Fibroblast of gingiva (primary cell): ENCODE results near the gene PHLDB1.
A peak's percentile ranks its signal among the peaks of the same experiment; 100 is the strongest.

Experiments
- DNase-seq: peaks from one replicate; pipeline ENCODE4 v3.0.0-alpha.2; 2011; ENCODE audit warnings: low read depth

Gene PHLDB1

DNA sequence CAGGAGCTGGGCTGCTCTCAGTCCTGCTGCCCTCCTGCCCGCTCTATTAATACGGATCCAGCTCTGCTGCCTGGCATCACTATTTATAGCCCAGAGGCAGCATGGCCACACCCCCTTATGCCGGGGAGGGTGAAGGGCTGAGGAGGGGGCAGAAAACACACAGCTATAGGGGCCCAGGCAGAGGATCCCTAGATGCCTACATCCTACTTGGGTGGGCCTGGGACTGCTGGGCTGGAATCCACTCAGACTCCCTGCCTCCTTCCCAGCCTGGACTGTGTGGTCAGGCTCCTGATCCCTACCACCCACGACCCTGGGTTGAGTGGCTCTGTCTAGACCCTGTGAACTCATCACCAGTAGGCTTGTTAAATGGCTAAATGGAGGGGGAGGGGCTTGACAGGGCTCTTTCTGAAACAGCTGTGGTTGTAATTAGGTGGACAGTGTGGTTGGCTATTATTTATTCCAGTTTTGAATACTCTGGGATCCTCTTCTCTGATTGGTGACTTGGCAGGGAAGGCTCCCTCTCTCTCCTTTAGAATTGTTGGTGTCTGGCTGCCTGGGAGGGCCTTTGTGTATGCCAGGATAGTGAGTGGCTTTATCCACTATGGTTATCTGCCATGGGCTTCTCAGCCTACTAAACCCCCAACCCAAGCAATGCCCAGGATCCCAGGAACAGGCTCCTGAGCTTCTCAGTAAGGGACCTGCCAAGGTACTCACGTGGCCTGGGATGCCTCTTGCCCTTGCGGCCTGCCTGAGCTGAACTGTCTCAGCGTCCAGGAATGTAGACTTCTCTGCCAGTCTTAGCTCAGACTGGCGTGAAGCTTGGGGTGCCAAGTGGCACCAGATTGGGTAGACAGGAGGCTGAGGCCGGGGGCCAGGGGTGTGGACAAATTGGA is 15.2 kb downstream of the PHLDB1 start:
- DNase-seq: peak; percentile 83

DNA sequence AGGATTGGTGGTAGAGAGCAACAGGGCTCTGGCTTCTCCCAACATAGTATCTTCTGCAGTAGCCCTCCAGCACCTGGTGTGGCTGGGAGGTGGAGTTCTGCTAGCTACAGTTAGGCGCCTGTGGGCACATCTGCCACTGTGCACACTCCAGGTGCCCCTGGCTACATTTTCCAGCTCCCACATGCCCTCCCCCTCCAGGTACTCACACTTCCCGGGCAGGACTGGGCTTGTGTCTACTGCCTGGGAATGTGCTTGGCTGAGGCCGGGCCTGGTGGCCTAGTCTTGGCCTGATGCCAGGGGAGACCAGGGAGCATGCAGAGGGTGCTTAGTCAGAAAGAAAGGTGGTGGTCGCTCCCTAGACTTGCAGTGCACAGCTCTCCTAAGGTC is 15.8 kb downstream of the PHLDB1 start:
- no peak for DNase-seq

DNA sequence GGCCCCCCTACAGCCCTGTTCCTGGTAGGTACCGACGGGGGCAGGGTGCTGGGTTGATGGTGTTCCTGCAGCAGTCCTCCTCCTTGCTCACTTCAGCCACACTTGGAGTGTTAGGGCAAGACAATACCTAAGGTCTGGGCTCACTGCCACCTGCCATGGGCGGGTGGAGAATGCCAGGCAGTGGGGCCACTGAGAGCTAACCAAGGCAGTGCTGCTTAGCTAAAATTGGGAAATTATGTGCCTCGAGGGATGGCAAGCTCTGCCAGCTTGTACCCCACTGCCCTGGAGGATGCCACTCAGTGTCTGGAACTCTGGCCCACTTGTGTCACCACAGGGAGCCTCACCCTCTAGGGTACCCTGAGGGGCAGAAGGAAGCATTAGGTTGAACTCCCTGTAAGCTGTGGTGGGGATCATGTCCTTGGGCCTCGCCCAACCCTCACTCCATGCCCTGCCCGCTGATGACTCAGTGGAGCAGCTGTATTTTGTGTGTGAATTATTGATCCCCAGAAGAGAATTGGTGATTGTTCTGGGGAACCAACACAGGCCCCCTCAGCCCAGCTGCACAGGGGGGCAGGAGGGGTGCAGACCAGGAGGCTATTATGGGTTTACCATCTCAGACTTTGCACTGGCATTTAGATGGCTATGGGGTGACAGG is 17.7 kb downstream of the PHLDB1 start:
- DNase-seq: no peak

DNA sequence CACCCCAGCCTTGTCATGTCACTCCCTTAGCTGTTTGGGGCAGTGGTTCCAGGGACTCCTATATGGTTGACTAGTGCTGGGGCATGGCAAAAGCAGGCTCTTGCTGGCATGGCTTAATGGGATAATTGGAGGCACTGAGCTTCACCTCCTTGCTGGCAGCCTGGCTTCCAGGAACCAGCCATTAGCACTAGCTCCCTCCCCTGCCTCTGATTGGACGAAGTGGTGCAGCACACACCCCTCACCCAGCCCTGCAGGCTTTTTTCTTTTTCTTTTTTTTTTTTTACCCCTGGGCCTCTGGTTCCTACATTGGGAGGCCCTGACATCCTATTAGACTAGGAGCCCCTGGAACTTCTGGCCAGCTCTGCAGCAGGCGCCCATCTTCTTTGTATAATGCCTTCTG is 18.6 kb downstream of the PHLDB1 start:
- DNase-seq: no peak

DNA sequence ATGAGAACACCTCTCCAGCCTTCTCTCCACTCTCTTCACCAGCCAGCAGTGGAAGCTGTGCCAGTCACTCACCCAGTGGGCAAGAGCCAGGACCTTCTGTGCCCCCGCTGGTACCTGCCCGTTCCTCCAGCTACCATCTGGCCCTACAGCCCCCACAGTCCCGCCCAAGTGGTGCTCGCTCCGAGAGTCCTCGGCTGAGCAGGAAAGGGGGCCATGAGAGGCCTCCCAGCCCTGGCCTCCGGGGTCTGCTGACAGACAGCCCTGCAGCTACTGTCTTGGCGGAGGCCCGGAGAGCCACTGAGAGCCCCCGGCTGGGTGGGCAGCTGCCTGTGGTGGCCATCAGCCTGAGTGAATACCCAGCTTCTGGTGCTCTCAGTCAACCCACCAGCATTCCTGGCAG is 20.2 kb downstream of the PHLDB1 start:
- DNase-seq: no peak

DNA sequence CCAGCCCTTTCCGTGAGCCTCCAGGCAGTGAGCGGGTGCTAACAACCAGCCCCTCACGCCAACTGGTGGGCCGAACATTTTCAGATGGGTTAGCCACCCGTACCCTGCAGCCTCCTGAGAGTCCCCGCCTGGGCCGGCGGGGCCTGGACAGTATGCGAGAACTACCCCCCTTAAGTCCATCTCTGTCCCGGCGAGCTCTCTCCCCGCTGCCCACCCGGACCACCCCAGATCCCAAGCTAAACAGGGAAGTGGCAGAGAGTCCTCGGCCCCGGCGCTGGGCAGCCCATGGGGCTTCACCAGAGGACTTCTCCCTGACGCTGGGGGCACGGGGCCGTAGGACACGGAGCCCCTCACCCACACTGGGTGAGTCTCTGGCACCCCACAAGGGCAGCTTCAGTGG is 20.6 kb downstream of the PHLDB1 start:
- no peak for DNase-seq

DNA sequence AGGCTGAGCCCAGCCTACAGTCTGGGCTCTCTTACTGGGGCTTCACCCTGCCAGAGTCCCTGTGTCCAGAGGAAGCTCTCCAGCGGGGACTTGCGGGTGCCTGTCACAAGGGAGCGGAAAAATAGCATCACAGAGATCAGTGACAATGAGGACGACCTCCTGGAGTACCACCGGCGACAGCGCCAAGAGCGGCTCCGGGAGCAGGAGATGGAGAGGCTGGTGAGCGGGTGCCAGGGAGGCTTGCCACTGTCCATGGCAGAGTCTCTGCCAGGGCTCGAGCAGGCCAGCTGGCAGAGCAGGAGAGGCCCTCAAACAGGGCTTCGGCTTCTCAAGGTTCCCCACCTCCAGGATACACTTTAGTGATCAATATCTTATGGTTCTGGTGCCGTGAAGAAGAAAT is 21.0 kb downstream of the PHLDB1 start:
- no peak for DNase-seq

DNA sequence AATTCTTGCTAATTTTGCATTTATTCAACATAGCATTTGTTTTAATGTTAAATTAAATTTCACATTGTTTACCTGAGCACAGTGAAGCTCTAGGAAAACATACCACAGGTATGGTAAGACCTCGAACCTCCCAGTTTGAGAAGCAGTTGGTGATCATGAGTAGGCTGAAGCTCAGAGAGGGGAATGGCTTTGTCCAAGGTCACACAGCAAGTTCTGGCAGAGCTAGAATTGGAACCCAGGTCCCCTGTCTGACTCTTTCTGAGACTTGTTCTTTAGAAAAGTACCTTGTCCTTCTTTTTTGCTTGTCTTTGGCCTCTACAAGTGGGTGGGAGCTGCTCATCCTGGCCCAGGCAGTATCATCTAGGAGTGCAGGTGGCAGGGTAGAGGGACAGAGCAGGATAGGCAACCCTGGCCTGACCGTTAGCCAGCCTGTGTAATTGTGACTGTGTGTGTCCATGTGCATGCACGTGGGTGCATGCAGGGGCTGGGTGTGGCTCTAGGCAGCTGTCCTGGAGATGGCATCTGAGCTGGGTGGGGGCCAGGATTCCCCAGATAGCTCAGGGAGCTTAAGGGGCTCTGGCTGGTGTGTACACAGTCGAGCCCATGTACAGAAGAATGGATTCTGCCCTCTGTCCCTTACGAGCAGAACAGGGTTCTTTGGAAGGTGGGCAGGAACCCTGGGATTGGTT is 21.6 kb downstream of the PHLDB1 start:
- no peak for DNase-seq

DNA sequence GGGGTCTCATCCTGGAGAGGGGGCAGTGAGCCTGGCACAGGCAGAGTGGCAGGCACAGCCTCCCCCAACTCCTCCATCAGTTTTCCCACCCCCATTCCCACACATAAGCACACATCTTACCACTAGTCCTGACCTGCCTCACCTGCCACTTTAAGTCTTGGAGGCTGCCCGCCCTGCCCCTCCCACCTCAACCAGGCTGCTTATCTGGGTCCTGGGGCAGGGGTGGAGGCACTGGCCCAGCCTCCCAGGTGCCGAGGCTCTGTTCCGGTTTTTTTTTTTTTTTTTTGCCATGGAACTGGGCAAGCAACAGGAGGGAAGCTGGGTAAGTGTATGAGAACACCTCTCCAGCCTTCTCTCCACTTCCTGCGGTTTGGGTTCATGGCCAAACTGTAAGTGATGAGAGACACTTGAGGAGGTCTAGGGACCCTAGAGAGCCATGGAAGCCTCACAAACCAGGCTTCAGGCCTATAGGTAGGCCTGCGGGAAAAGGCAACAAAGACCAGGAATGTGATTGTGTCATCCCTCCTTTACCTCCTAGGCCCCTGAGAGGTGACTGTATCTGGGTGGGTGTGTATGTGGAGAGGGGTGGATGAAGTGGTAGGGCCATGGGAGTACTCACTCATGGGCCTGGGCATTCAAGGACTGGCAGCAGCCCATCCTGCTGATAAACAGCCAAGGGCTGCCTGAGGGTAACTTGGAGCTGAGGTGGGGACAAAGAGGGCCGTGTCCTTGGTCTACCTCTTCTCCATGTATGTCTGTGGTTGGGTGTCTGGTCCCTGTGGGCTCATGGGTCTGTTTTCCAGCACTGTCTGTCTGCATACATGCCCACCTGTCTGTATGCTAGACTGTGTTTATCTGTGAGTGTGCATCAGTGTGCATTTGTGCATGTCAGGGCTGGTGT is 22.6 kb downstream of the PHLDB1 start:
- no peak for DNase-seq

DNA sequence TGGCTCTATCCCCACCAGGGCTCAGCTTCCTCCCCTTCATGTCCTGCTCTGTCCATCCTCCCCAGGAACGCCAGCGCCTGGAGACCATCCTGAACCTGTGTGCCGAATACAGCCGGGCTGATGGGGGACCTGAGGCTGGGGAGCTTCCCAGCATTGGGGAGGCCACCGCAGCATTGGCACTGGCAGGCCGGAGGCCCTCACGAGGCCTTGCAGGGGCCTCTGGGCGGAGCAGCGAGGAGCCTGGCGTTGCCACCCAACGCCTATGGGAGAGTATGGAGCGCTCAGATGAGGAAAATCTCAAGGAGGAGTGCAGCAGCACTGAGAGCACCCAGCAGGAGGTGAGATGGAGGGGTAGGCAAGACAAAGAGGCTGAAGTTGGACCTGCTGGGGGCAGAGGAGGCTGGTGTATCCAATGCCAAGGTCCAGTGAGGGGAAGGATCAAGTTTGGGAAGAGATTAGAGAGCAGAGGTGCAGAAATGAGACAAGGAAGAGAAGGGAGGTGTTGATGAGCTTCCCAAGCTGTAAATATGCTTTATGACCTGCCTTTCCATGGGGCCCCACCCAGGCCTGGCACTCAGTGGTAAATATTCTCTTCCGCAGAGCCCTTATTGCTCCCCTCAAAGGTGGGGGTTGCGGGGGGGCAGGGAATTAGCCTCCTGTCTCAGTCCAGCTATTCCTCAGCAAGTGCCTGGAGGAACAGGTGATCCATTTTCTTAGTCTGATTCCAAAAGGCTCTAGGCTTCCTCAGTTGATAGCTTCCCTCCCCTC is 23.9 kb downstream of the PHLDB1 start:
- no peak for DNase-seq

DNA sequence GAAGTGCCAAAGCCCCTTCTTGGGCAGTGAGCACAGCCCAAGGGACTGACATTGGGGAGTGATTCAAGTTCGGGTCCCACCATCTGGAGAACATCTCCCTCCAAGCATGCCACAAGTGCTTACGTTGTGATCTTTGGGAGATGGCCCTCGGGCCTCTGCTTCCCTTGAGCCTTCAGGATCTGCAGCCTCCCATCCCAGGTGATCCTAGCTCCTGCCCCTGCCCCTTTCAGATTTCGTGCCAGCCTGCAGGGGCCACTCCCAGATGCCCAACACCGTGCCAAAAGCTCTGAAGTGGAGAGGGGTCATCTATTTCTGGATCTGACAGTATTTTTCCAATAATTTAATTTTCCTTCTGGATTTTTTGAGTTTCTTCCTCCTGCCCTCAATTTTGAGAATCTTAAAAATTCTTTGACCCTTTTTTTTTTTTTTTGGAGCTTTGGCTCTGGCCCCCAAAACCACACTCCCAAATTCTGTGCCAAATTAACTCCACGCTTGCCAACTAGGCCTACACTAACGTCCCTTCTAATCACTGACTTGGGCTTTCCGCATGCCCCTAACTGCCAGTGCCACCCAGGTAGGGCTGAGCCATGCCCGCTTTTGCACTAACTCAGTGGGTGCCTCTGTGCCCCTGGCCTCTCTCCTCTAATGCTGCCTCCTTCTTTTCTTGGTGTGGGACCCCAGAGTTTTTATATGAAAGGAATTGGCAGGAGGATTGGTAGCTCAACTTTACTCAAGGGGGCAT is 25.3 kb downstream of the PHLDB1 start:
- DNase-seq: no peak

DNA sequence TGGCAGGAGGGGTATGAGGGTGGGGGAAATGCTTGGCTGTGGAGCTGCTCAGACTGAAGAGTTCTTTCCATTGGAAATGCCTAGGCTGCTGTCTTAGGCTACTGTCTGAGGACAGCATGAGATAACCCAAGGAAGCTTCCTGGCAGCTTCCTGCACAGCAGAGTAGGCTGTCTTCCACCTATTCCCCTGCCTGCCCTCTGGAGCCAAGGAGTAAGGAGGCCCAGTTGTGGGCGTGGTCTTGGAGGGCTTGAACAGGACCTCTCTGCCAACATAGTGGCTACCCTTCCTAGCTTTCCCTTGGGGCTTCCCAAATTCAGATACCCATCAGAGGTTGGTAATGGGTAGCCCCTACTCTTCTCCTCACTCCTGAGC is 25.9 kb downstream of the PHLDB1 start:
- no peak for DNase-seq

DNA sequence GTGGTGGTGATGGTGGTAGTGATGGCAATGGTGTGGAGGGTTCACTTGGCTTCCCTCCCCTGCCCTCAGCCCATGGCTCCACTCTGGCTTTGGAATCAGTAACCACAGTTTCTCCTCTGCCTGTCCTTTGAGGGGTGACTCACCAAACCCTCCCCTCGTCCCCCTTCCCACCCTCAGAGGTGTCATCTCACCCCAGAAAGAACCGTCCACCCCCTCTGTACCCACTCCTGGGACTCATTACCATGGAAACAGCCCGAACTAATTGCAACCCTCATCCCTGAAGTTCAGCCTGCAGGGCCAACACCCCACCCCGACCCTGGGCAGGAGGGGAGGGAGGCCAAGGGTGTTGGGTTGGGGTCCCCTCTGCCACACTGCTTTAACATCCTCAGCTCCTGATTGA is 26.6 kb downstream of the PHLDB1 start:
- DNase-seq: no peak

DNA sequence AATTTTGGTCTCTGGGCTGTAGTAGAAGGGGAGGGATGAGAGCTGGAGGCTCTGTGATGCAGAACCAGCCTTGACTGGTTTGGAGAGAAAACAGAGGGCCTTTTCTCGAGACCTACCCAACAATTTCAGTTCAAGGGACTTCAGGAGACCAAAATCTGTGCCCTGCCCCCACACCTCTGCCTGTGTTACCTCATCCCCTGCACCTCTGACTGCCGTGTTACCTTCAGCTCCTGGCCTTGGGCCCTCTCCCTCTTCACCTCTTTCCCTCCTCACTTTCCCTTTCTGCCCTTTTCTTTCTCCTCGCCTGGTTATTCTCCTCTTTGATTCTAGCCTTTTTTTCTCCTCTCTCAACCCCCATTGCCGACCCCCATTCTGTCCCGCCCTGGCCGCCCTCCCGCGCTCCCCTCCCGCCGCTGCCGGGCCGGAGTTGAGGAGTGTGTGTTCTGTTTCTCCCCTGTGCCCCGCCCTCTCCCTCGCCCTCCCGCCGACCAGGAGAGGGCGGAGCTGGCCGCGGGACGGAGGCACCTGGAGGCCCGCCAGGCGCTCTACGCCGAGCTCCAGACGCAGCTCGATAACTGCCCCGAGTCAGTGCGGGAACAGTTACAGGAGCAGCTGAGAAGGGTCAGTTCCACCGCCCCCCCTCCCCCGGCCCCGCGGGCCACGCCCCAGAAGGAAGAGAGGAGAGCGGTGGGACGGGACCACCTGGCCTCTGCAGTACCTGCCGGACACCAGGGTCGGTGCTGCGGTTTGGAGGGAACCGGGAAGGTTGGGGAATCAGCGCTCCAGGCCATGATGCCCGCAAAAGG is 27.2 kb downstream of the PHLDB1 start:
- peak; percentile 40 for DNase-seq

DNA sequence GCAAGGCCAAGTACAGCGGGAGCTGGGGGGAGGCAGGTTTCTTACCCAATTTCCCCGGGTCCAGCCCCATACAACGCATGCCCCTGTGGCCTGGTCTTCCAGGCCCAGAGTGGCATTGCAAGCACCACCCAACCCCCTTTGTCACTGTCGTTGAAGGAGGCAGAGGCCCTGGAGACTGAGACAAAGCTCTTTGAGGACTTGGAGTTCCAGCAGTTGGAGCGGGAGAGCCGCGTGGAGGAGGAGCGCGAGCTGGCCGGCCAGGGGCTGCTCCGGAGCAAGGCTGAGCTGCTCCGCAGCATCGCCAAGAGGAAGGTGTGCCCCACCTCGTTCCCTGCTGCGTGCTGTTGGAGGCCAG is 27.8 kb downstream of the PHLDB1 start:
- no peak for DNase-seq

DNA sequence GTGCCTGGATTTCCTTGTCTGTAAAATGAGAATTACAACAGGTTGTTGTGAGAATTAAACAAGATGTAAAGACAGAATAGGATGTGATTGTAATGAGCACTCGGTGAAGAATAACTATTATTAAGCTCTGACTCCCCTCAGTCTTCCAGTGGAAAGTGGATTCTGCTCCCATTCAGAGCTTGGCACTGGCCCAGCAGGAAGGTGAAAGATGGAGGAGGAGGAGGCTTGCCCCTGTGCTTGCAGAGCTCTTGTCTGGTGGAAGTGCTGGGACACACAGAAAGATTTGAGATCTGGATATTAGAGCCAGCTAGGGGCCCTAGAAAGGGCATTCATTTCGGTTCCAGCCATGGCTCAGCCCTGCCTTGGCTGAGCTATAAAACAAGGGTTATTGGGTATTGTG is 28.2 kb downstream of the PHLDB1 start:
- no peak for DNase-seq

DNA sequence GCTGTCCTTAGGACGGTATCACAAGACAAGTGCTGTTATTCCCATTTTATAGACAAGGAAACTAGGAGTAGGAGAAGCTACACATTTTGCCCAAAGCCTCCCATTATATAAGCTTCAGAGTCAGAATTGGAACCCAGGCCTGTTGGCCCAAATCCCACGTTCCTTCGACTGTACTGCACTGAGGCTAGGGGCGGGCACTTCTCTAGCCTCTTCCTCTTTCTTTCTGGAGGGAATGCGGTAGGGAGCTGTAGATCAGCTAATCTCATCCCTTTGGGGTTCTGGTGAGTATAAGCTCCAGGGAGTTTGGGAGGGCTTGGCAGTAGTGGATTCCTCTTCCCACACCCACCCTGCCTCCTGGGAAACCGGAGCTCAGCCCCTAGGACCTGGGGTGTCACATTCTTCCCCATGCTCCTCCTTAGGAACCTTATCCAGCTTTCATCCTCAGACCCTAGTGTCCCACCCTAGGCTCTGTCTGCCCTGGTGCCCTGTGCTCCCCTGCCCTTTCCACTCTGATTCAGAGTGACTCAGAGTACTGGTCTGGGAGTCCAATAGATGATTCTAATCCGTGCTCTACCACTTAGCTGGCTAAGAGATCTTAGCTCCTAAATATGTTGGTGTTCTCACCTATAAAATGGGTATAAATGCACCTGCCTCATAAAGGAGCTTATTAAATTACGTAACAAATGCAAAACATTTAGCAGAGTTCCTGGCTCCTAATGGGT is 29.3 kb downstream of the PHLDB1 start:
- DNase-seq: no peak

DNA sequence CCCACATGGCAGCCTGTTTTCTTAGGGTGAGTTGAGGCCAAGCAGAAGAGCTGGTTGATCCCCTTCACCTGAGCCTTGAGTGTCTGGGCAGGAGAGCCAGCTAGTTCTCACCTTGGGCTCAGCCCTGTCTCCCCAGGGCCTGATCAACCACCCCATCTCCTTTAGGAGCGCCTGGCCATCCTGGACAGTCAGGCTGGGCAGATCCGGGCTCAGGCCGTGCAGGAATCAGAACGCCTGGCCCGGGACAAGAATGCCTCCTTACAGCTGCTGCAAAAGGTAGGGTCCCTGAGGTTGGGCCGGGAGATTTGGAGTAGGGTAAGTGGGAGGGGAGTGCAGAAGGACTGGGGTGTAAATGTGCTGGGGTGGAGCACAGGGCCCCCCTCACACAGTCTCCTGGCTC is 31.3 kb downstream of the PHLDB1 start:
- no peak for DNase-seq

DNA sequence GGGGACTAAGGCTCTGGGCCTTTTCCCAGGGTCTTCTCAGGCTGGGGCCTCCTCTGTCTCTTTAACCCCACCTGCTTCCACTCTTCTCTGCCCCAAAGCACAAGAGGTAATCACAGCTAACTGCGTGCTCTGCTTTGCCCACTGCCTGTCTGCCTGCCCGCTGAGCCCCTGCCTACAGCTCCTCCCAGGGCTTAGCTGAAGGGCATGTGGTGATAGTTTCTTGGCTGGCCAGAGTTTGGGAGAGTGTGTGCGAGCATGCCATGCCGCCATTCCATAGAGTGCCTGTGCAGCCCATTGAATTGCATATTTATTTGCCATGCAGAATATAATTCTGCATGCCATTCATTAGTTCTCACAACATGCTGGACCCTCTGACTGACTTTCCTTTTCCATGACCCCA is 32.5 kb downstream of the PHLDB1 start:
- DNase-seq: no peak
